DOHH2 (cell line): ENCODE data around the gene VPS13A.
A peak's percentile ranks its signal among the peaks of the same experiment; 100 is the strongest.

Source experiments
- H3F3A ChIP-seq: fragments of 200-600 bp; sonication (generic), shearing (Covaris generic); 2 replicates; pipeline ENCODE4 v1.6.0; 2016; ENCODE audit warnings: antibody characterized with exemption, mild to moderate bottlenecking; ENCODE audit not compliant: control insufficient read depth, insufficient read depth
- H3K27ac ChIP-seq: fragments of 200-600 bp; sonication (generic); 2 replicates; pipeline ENCODE4 v1.5.1; 2014; ENCODE audit warnings: low read depth, mild to moderate bottlenecking, low read length, moderate library complexity
- H3K27me3 ChIP-seq: fragments of 200-600 bp; sonication (generic); 2 replicates; pipeline ENCODE4 v1.6.1; 2014; ENCODE audit warnings: mild to moderate bottlenecking, low read length, mixed read lengths; ENCODE audit not compliant: control insufficient read depth
- H3K36me3 ChIP-seq: fragments of 200-600 bp; sonication (generic); 2 replicates; pipeline ENCODE4 v1.6.1; 2014; ENCODE audit warnings: mild to moderate bottlenecking, low read length, moderate library complexity, mixed read lengths; ENCODE audit not compliant: control insufficient read depth
- H3K4me1 ChIP-seq: fragments of 200-600 bp; sonication (generic); 2 replicates; pipeline ENCODE4 v1.6.1; 2014; ENCODE audit warnings: mild to moderate bottlenecking, low read length, mixed read lengths; ENCODE audit not compliant: control insufficient read depth
- H3K4me2 ChIP-seq: fragments of 200-600 bp; sonication (generic); 2 replicates; pipeline ENCODE4 v1.6.0; 2014; ENCODE audit warnings: mild to moderate bottlenecking, low read length, moderate library complexity
- H3K4me3 ChIP-seq: fragments of 200-600 bp; sonication (generic); 2 replicates; pipeline ENCODE4 v1.5.1; 2014; ENCODE audit warnings: mild to moderate bottlenecking, low read length, mixed read lengths
- H3K79me2 ChIP-seq: fragments of 200-600 bp; sonication (generic); 2 replicates; pipeline ENCODE4 v1.6.1; 2014; ENCODE audit warnings: mild to moderate bottlenecking, low read length, mixed read lengths; ENCODE audit not compliant: control insufficient read depth
- H3K9me2 ChIP-seq: fragments of 200-600 bp; sonication (generic); replicated peaks from 2 replicates; pipeline ENCODE4 v1.6.1; 2014; ENCODE audit warnings: mild to moderate bottlenecking, low read length, mixed read lengths; ENCODE audit not compliant: control insufficient read depth
- H3K9me3 ChIP-seq: fragments of 200-600 bp; sonication (generic); 2 replicates; pipeline ENCODE4 v1.6.1; 2014; ENCODE audit warnings: antibody characterized with exemption, low read length, mixed read lengths; ENCODE audit not compliant: control insufficient read depth, insufficient read depth
- H4K20me1 ChIP-seq: fragments of 200-600 bp; sonication (generic); 2 replicates; pipeline ENCODE4 v1.6.0; 2014; ENCODE audit warnings: low read depth, mild to moderate bottlenecking, antibody characterized with exemption, low read length, moderate library complexity; ENCODE audit not compliant: control insufficient read depth, insufficient read depth
- CTCF ChIP-seq: fragments of 200-600 bp; sonication (generic); IDR thresholded peaks from one replicate; pipeline ENCODE4 v1.5.1; 2014; ENCODE audit warnings: antibody characterized with exemption, mild to moderate bottlenecking, low read depth, low read length; ENCODE audit not compliant: poor library complexity, severe bottlenecking
- EZH2phosphoT487 ChIP-seq: fragments of 200-600 bp; sonication (generic); IDR thresholded peaks from 2 replicates; pipeline ENCODE4 v1.6.1; 2017; ENCODE audit warnings: borderline replicate concordance, mild to moderate bottlenecking, antibody characterized with exemption, low read length, moderate library complexity, mixed read lengths

VPS13A gene

GRCh38 chr9:77429928-77430327, 252.6 kb downstream of the VPS13A start:
- Histone ChIP-seq H3K27ac (no peak overlapping the region), H3K27me3 (no peaks in the 10 kb centered on the region), H3K4me3 (no peak overlapping the region), H3K4me2 (no peak overlapping the region), H3K79me2 (no peaks in the 10 kb centered on the region), H3K36me3 (no peaks in the 10 kb centered on the region), H3K9me3 (no peaks in the 10 kb centered on the region), H3K9me2 (no peaks in the 10 kb centered on the region), H3F3A (no peaks in the 10 kb centered on the region), H4K20me1 (no peaks in the 10 kb centered on the region), H3K4me1 (no peaks in the 10 kb centered on the region)
- TF ChIP-seq CTCF (no peak), EZH2phosphoT487 (no peak)

GRCh38 chr9:77432053-77432452, 254.7 kb downstream of the VPS13A start:
- H4K20me1 ChIP-seq = no peaks in the 10 kb centered on the region

GRCh38 chr9:77433675-77434445, 256.5 kb downstream of the VPS13A start:
- TF ChIP-seq CTCF = peak; percentile 85
- no peak for TF ChIP-seq EZH2phosphoT487
- H3K27me3 ChIP-seq = no peaks in the 10 kb centered on the region
- no peaks in the 10 kb centered on the region for H3K36me3 ChIP-seq
- H3K9me2 ChIP-seq = no peaks in the 10 kb centered on the region
- H3K4me3 ChIP-seq = no peak overlapping the region
- no peaks in the 10 kb centered on the region for H3K79me2 ChIP-seq
- H3K27ac ChIP-seq = no peak overlapping the region
- H3K4me2 ChIP-seq = no peak overlapping the region
- H3K4me1 ChIP-seq = no peaks in the 10 kb centered on the region
- no peaks in the 10 kb centered on the region for H3K9me3 ChIP-seq
- no peaks in the 10 kb centered on the region for H3F3A ChIP-seq
- no peaks in the 10 kb centered on the region for H4K20me1 ChIP-seq

More at GRCh38 chr9:77432053-77432452, 254.7 kb downstream of the VPS13A start:
- Histone ChIP-seq H3F3A (no peaks in the 10 kb centered on the region), H3K27ac (no peak overlapping the region), H3K9me2 (no peaks in the 10 kb centered on the region), H3K4me1 (no peaks in the 10 kb centered on the region), H3K4me2 (no peak overlapping the region), H3K9me3 (no peaks in the 10 kb centered on the region), H3K36me3 (no peaks in the 10 kb centered on the region), H3K79me2 (no peaks in the 10 kb centered on the region), H3K4me3 (no peak overlapping the region), H3K27me3 (no peaks in the 10 kb centered on the region)
- TF ChIP-seq EZH2phosphoT487 (no peak), CTCF (no peak)
